ENCODE measurements around the gene VWC2. TPM values are rescaled to one million over a fixed set of nuclear protein-coding genes. Genes with fewer than 3 reads are reported as not detected.

The VWC2 gene
- total and polyA plus RNA-seq, 2 of the 4 experiments (the other 2 are of a cell fraction), result not detected

- H2BK120ac ChIP-seq (ENCODE audit: low read depth, low read length), result no peak overlapping the region
- in situ Hi-C loops (cut with MboI; ENCODE audit: low sequenced_read_pairs) (no loop called here), dilution Hi-C loops (cut with HindIII; ENCODE audit: low sequenced_read_pairs, unreplicated experiment) (no loop called here), intact Hi-C loops (cut with micrococcal nuclease) (no loop called here)
- H2AFZ ChIP-seq (replicated peaks; ENCODE audit: low read length, poor library complexity), result no peak overlapping the region
- no peak overlapping the region for H2BK5ac ChIP-seq (ENCODE audit: low read depth, low read length, poor library complexity, severe bottlenecking)
- no TSS peak for BruUV-seq (replicated peaks)
- no peak overlapping the region for H3K4me3 ChIP-seq (ENCODE audit: insufficient read depth, low read depth, low read length)
- TF ChIP-seq CHD1 (IDR thresholded peaks at IDR 0.05; ENCODE audit: low read depth, low read length), result no peak
- no peak for TF ChIP-seq BHLHE40 (IDR thresholded peaks at IDR 0.05; ENCODE audit: low read depth, low read length)
- no peak for TF ChIP-seq FOS (IDR thresholded peaks at IDR 0.05; ENCODE audit: low read depth, low read length)
- TF ChIP-seq MAZ (IDR thresholded peaks at IDR 0.05; ENCODE audit: borderline replicate concordance, low read depth, low read length), result no peak
- no peak for TF ChIP-seq MXI1 (IDR thresholded peaks at IDR 0.05; ENCODE audit: borderline replicate concordance, low read depth, low read length)
- no peak for TF ChIP-seq MAFK (IDR thresholded peaks at IDR 0.05; ENCODE audit: low read depth, low read length)
- TF ChIP-seq USF2 (IDR thresholded peaks at IDR 0.05; ENCODE audit: low read depth, low read length), result no peak
- no peak for TF ChIP-seq NFE2L2 (IDR thresholded peaks at IDR 0.05; ENCODE audit: low read depth, low read length)
- no peak for TF ChIP-seq CEBPB (IDR thresholded peaks at IDR 0.05; ENCODE audit: low read depth, low read length)
- TF ChIP-seq RAD21 (IDR thresholded peaks at IDR 0.05; ENCODE audit: low read length), result no peak
- no peaks in the 10 kb centered on the region for H3K9me1 ChIP-seq (ENCODE audit: insufficient read depth, low read length)
- no peaks in the 10 kb centered on the region for H4K20me1 ChIP-seq (ENCODE audit: insufficient read depth, low read length)
- peaks cover 5% of the 10 kb centered on the region; the same call in 1 of the 2 replicates for H3K27me3 ChIP-seq (ENCODE audit: control insufficient read depth, insufficient read depth, low read length)
- no peak overlapping the region for H3K27ac ChIP-seq (ENCODE audit: insufficient read depth, low read length)
- H3K14ac ChIP-seq (replicated peaks; ENCODE audit: low read depth, low read length), result no peak overlapping the region
- H3K56ac ChIP-seq (ENCODE audit: extremely low read depth, insufficient read depth, low read length), result no peak overlapping the region
- no peak overlapping the region for H3K9ac ChIP-seq (ENCODE audit: low read depth, low read length)
- no peaks in the 10 kb centered on the region for H3K9me3 ChIP-seq (ENCODE audit: control insufficient read depth, insufficient read depth, low read length)
- no peak overlapping the region for H2AK5ac ChIP-seq (ENCODE audit: low read depth, low read length)
- no peak overlapping the region for H4K8ac ChIP-seq (ENCODE audit: low read depth in 2 of 2, low read length in 2 of 2)
- no peak overlapping the region for H2BK20ac ChIP-seq (ENCODE audit: low read depth, low read length)
- no peak overlapping the region for H2AK9ac ChIP-seq (replicated peaks; ENCODE audit: low read depth, low read length, poor library complexity)
- no peak overlapping the region for H4K91ac ChIP-seq (ENCODE audit: insufficient read depth, low read depth, low read length)
- H2BK15ac ChIP-seq (ENCODE audit: low read depth, low read length), result no peak overlapping the region
- no peak overlapping the region for H3K23ac ChIP-seq (ENCODE audit: low read depth, low read length)
- H4K5ac ChIP-seq (ENCODE audit: low read depth, low read length), result no peak overlapping the region
- POLR2A ChIA-PET (ENCODE audit: unreplicated experiment), result no interaction called here
- DNase-seq (no peak), ATAC-seq (ENCODE audit: low read depth) (no peak)
- H3K4ac ChIP-seq (ENCODE audit: low read depth, low read length), result no peak overlapping the region
- H3K36me3 ChIP-seq (ENCODE audit: control insufficient read depth, insufficient read depth, low read length), result no peaks in the 10 kb centered on the region
- CTCF ChIA-PET, result no interaction called here
- H3K4me1 ChIP-seq (ENCODE audit: control insufficient read depth, insufficient read depth, low read length), result no peaks in the 10 kb centered on the region
- H3K4me2 ChIP-seq (ENCODE audit: low read depth, low read length), result no peak overlapping the region
- WGBS, 2 experiments (ENCODE audit: extremely low coverage in 2 of 2, insufficient read length in 1 of 2), result 10% methylated on average over 2 of the region's 36 CpGs; no CpG with 5 or more reads in 1 of the 2 experiments
- H3K79me1 ChIP-seq (ENCODE audit: low read depth in 1 of 2, low read length in 2 of 2), result no peaks in the 10 kb centered on the region
- H3K18ac ChIP-seq (ENCODE audit: low read depth, low read length), result no peak overlapping the region
Measured at GRCh38 chr7:49774459-49775064, 1.1 kb downstream of the VWC2 start.

All from IMR-90 (cell line).